K562 (cell line): ENCODE results near the gene HIPK2.

Experiments used
- PYGO2 ChIP-seq: fragments of 450-650 bp; IDR thresholded peaks from 2 replicates; pipeline ENCODE4 v1.6.1; 2016; ENCODE audit warnings: mild to moderate bottlenecking, missing genetic modification characterization, moderate library complexity, missing compliant biosample characterization
- TAF1 ChIP-seq: IDR thresholded peaks from 2 replicates; pipeline ENCODE4 v1.6.1; 2011; ENCODE audit warnings: mild to moderate bottlenecking, low read length, moderate library complexity; ENCODE audit not compliant: insufficient read depth, control insufficient read depth, severe bottlenecking; ENCODE audit errors: extremely low read depth

DNA sequence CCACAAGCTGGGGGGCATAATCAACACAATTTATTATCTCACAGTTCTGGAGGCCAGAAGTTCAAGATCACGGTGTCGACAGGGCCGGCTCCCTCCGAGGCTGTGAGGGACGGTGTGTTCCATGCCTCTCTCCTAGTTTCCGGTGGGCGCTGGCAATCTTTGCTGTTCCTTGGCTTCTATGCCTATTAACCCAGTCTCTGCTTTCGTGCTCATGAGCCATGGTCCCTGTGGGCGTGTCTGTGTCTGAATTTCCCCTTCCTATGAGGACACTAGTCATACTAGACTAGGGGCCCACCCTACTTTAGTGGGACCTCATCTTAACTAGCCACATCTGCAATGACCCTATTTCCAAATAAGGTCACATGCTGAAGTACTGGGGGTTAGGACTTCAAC, 29.4 kb downstream of the HIPK2 start:
- no peak for TF ChIP-seq PYGO2 (tag)
- no peak for TF ChIP-seq TAF1
